Ectodermal cell (in vitro differentiated cells): ENCODE data around the gene GSX1.
"Not testable (repeated sequence)": the region's sequence is repeated elsewhere in the genome, so short reads cannot be mapped to it uniquely, and the experiment has no call there.

ENCODE experiments used
- H3K27ac ChIP-seq: 2 replicates; pipeline ENCODE4 v1.7.0; 2013; ENCODE audit warnings: mild to moderate bottlenecking, low read depth, low read length; ENCODE audit not compliant: insufficient read depth, poor library complexity, severe bottlenecking
- H3K27me3 ChIP-seq: 2 replicates; pipeline ENCODE4 v1.7.0; 2013; ENCODE audit warnings: mild to moderate bottlenecking, low read length; ENCODE audit not compliant: insufficient read depth, control insufficient read depth, poor library complexity, severe bottlenecking
- H3K36me3 ChIP-seq: one replicate; pipeline ENCODE4 v1.7.0; 2013; ENCODE audit warnings: low read length; ENCODE audit not compliant: control insufficient read depth, insufficient read depth
- H3K4me1 ChIP-seq: one replicate; pipeline ENCODE4 v1.7.0; 2013; ENCODE audit warnings: low read length; ENCODE audit not compliant: control insufficient read depth, insufficient read depth
- H3K4me3 ChIP-seq: 2 replicates; pipeline ENCODE4 v1.7.0; 2013; ENCODE audit warnings: low read depth, low read length, control low read depth; ENCODE audit not compliant: insufficient read depth
- H3K9me3 ChIP-seq: 2 replicates; pipeline ENCODE4 v1.7.0; 2013; ENCODE audit warnings: mild to moderate bottlenecking, low read length, moderate library complexity; ENCODE audit not compliant: control insufficient read depth
- WGBS, 2 experiments: methylation state at CpG; one replicate each; pipeline ENCODE4 v1.1.7; 2013; ENCODE audit warnings: missing lambda C conversion rate in 2 of 2; 5-methylcytosine and 5-hydroxymethylcytosine counted together

GSX1 gene

DNA sequence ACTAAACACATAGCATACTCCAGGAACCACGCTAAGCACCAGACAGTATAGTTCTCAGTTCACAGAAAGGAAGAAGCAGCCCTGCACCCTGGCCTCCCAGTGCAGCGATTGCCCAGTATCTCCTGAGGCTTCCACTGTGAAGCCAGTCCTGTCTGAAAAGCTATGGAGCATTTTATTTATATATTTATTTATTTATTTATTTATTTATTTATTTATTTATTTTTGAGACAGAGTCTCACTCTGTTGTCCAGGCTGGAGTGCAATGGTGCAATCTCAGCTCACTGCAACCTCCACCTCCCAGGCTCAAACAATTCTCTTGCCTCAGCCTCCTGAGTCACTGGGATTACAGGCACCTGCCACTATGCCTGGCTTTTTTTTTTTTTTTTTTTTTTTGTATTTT lies 25.5 kb downstream of the GSX1 start:
- peaks cover 61% of the 10 kb centered on the region for H3K27me3 ChIP-seq
- not testable (repeated sequence) for H3K4me1 ChIP-seq, H3K4me3 ChIP-seq, H3K27ac ChIP-seq, H3K36me3 ChIP-seq, H3K9me3 ChIP-seq
- 94 to 100% methylated on average over 2 of the region's 2 CpGs for WGBS, 2 experiments

DNA sequence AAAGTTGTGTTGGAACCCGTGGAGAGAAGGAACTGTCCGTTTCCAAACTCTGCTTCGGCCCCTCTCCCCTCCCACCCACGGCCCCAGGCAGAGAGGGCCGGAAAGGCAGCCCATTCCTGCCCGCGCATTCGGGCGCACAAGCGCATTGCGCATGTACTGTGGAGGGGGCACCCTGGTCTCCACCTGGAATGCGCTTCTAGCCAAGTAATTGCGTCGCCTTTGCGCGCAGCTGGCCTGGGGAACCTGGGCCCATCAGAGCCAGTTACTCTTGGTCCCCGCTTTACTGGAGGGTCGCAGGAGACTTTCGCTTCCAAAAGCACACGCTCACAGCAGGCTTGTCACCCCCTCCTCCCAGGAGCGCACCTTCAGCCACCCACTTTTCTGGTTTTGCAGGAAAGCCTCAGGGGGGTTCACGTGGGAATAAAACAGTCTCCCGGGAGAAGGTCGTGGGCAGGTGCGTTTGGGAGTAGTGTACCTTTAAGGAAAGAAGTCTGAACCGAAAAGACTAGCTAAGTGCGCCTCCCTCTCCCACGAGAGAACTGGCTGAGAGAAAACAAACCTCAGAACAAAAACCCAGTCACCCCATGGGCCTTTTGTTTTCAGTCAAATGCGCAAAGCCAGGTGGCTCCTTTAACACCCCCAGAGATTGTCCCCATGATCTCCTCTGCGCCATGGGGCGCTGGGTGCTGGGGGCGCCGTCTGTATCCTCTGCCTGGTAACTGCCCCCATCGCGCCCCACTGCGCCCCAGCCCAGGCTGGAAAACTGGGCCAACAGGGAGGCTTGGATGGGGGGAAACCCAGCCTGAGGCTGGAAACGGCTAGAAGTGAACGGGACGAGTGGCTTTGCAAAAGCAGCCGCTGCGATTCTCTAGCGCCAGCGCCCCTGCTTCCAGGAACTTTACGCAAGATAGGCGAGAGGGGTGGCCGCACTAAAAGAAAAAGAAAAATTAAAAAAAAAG lies 28.5 kb downstream of the GSX1 start:
- Histone ChIP-seq H3K9me3 (no peaks in the 10 kb centered on the region), H3K36me3 (no peaks in the 10 kb centered on the region), H3K4me3 (peak overlapping the region; percentile 7), H3K4me1 (peaks cover 12% of the 10 kb centered on the region), H3K27me3 (peaks cover 88% of the 10 kb centered on the region), H3K27ac (peak overlapping the region; percentile 22)
- WGBS, 2 experiments, result 0% methylated on average over 46 of the region's 46 CpGs

DNA sequence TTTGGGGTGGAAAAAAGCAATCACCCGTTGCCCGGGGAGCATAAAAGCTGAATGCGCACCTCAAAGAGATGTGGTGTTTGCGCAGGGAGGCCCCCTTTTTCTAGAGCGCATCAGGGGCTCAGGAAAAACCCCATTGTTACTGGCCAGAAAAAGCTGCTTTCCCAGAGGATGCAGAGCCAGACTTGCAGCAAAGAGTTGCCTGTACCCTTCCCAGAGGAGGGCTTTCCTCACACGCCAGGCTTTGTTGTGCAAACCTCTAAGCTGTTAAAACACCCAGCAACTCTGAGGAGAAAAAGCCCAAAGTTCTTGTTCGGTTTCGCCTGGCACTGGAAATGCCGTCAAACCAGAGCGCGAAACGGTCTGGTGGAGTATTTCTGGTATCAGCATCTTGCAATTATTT lies 29.3 kb downstream of the GSX1 start:
- H3K36me3 ChIP-seq, result no peaks in the 10 kb centered on the region
- peaks cover 93% of the 10 kb centered on the region for H3K27me3 ChIP-seq
- H3K27ac ChIP-seq, result peak overlapping the region; percentile 22
- 1% methylated on average over 12 of the region's 12 CpGs for WGBS, 2 experiments
- no peak overlapping the region for H3K4me3 ChIP-seq
- peaks cover 15% of the 10 kb centered on the region for H3K4me1 ChIP-seq
- H3K9me3 ChIP-seq, result no peaks in the 10 kb centered on the region

DNA sequence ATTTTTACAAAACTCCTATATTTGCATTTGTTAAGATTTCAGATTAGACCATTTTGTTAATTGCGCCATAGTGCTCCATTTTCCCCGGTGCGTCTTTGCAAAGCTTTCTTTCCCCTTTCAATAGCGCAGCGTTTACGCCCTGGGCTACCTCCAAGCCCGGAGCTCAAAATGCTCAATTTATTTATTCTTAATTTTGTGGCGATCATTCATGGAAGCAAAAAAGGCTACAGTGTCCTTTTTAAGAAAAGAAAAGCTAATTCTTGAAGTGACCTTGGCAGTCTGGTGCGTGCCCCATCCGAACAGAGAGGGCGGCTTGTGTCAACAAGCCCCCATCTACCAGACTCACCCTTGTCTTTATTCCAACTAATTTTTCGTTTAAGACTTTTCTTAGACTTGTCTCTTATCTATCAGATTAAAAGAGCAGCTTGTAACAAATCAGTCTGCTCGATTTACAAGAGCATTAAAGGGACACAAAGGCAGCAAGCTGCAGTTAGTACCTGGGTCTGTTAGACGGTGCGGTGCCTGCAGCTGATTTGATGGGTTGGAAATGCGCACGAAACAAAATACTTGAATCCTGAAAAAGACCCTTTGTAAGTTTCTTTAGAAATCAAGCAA lies 30.1 kb downstream of the GSX1 start:
- no peak overlapping the region for H3K27ac ChIP-seq
- no peaks in the 10 kb centered on the region for H3K36me3 ChIP-seq

DNA sequence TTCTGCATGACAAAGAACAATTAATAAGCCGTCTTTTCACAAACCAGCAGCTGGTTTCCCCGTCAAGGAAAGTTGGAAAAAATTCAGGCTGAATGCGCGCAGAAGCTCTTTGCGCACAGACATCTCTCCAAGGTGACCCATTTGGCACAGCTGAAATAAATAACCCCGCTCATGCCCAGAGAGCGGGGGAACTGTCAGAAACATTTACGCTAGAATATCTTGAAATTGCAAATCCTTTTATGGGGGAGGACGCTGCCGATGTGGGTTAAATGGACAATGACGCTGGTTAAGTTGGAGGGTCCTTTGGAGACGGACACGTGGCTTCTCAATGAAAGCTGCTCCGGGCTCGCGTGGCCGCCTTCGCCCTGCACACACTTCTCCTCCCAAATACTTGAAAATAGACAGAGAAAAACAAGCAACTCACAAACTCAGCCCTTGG lies 30.6 kb downstream of the GSX1 start:
- no peaks in the 10 kb centered on the region for H3K9me3 ChIP-seq
- 1% methylated on average over 18 of the region's 18 CpGs for WGBS, 2 experiments
- no peak overlapping the region for H3K4me3 ChIP-seq
- H3K27ac ChIP-seq, result no peak overlapping the region
- peaks cover 95% of the 10 kb centered on the region for H3K27me3 ChIP-seq
- no peaks in the 10 kb centered on the region for H3K36me3 ChIP-seq
- H3K4me1 ChIP-seq, result peaks cover 15% of the 10 kb centered on the region

More for the DNA sequence above, 30.1 kb downstream of the GSX1 start:
- WGBS, 2 experiments, result 1% methylated on average over 17 of the region's 17 CpGs
- Histone ChIP-seq H3K27me3 (peaks cover 95% of the 10 kb centered on the region), H3K4me1 (peaks cover 15% of the 10 kb centered on the region), H3K4me3 (no peak overlapping the region), H3K9me3 (no peaks in the 10 kb centered on the region)

DNA sequence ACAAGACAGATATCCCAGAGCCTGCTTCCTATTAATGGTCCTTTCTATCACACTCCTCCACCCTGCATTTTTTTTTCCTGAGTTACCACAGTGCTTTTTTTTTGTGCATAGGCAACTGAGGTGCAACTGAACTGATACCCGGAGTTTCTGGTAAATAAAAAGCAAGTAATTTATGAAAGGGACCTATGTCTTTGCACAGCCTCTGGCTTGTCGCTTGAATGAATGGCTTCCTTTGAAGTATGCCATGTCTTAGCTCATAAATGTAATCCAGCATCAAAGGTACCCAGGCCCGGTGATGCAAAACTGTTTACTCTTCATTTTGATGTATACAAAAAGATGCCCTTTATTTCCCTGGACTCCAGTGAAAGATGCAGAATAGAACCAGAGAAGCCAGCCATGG lies 31.8 kb downstream of the GSX1 start:
- H3K27ac ChIP-seq, result no peak overlapping the region
- WGBS, 2 experiments, result 47% methylated on average over 3 of the region's 3 CpGs
- H3K27me3 ChIP-seq, result peaks cover 97% of the 10 kb centered on the region
- no peaks in the 10 kb centered on the region for H3K36me3 ChIP-seq
- H3K4me1 ChIP-seq, result peaks cover 15% of the 10 kb centered on the region
- no peaks in the 10 kb centered on the region for H3K9me3 ChIP-seq
- no peak overlapping the region for H3K4me3 ChIP-seq

DNA sequence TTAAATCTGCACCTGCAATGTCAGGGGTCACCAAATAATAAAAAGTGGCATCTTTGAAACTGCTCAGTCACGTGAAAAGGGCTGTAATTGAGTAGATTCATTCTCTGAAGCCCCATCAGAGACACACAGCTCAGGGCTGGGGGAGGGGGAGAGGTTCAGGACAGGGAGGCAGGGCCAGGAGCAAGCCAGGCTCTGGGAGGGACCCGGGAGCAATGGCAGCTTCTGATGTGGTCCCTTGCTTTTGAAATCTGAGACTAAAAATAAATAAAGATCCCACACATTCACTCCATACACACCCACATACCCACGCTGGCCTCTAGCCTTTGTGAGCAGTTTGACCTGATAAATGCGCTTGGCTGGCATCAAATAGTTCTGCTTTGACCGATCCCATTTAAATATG lies 32.8 kb downstream of the GSX1 start:
- Histone ChIP-seq H3K4me1 (peaks cover 12% of the 10 kb centered on the region), H3K36me3 (no peaks in the 10 kb centered on the region), H3K27ac (no peak overlapping the region), H3K27me3 (peaks cover 97% of the 10 kb centered on the region), H3K9me3 (no peaks in the 10 kb centered on the region), H3K4me3 (no peak overlapping the region)
- WGBS, 2 experiments, result 44 to 48% methylated on average over 5 of the region's 5 CpGs

DNA sequence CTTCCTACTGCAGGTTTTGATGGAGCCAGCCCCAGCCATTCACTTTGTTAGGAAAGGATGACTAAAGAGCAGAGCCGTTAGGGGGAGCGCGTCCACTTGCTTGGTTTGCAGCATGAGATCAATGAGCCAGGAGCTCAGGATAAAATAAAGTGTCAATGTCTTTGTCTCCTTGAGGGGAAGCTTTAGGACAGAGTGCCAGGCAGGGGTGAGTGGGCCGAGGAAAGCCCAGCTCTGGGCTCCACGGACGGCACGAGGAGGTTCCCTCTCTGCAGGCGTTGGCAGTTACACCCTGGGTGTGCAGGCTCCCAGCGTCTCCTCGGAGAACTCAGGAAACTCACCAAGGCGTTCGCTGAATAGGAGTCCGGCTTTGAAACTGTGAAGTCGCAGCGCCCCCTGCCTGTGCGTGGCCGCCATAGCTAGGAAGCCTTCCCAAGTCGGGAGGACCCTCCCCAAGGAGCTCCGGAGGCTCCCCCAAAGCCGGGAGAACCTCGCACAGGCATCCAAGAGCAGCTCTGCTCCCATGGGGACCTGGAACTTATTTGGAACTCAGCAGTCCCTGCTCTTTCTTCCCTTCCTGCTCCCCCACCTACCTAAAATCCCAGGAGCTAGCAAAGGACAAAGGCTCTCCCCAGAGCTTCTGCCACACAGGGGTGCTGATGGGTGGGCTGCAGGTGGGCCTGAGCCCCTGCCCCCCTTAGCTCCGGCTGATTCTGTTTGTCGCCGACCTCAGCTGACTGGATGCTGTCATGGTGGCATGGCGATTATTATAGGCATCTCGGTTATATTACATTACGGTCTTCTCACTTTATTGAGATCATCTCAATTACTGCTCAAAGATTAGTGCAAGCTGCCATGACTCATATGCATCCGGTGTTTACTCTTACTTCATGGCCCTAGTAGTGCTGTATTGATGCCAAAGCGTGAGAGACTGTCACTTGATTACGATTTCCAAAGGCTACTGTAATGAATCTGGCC lies 34.4 kb downstream of the GSX1 start:
- H3K36me3 ChIP-seq, result no peaks in the 10 kb centered on the region
- no peaks in the 10 kb centered on the region for H3K9me3 ChIP-seq
- H3K4me3 ChIP-seq, result peak overlapping the region; percentile 24
- H3K27me3 ChIP-seq, result peaks cover 97% of the 10 kb centered on the region
- H3K4me1 ChIP-seq, result peaks cover 12% of the 10 kb centered on the region
- WGBS, 2 experiments, result 16 to 17% methylated on average over 30 of the region's 30 CpGs
- no peak overlapping the region for H3K27ac ChIP-seq

DNA sequence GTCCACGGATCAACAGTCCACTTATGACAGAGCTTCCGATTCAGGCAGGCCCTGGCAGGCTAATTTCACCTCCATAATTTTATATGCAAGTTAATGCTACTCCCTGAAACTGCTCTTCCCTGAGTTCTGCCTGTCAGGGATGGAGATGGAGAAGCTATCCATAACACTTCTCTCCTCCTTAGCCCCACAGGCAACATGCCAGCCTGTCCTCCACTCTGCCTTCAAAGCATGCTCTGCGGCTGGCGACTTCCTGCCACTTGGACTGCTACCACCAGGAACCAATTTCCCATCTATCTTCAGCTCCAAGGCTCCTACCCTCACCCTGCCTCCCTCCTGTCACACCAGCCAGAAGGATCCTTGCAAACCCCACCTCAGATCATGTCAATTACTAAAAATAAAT lies 35.4 kb downstream of the GSX1 start:
- 77 to 80% methylated on average over 4 of the region's 4 CpGs for WGBS, 2 experiments
- peaks cover 12% of the 10 kb centered on the region for H3K4me1 ChIP-seq
- H3K27me3 ChIP-seq, result peaks cover 97% of the 10 kb centered on the region
- H3K36me3 ChIP-seq, result no peaks in the 10 kb centered on the region
- H3K4me3 ChIP-seq, result no peak overlapping the region
- H3K27ac ChIP-seq, result no peak overlapping the region
- H3K9me3 ChIP-seq, result no peaks in the 10 kb centered on the region
